Retina (tissue), 1 donor: ENCODE data around the gene TBC1D20.

ENCODE experiments used
- DNase-seq: peaks from one replicate; pipeline ENCODE4 v3.0.0-alpha.2; 2016

The TBC1D20 gene

DNA sequence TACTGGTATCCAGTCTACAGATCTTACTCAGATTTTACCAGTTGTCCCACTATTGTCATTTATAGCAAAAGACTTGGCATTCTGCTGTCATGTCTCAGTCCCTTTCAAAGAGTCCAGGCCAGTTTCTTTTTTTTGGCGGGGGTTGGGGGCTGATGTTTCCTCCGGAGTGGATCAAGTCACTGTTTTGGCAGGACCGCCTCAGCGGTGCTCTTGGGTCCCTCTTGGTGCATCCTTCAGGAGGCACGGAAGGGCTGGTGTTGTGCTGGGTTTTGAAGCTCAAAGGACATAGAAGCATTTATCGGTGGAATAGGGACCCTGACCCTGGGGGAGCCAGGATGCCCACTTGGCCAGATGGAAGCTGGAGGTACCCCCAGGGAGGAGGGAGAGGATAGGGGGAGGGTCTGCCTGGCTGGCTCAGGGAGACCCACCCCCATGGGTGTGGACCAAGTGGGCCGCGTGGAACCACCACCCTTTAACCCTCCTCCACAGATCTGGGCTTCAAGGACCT is 43.4 kb downstream of the TBC1D20 start:
- no peak for DNase-seq

GRCh38 chr20:417801-418342 is 44.5 kb downstream of the TBC1D20 start:
- no peak for DNase-seq

- DNase-seq = no peak
These were observed 45.2 kb downstream of the TBC1D20 start for GRCh38 chr20:416950-417800.

DNA sequence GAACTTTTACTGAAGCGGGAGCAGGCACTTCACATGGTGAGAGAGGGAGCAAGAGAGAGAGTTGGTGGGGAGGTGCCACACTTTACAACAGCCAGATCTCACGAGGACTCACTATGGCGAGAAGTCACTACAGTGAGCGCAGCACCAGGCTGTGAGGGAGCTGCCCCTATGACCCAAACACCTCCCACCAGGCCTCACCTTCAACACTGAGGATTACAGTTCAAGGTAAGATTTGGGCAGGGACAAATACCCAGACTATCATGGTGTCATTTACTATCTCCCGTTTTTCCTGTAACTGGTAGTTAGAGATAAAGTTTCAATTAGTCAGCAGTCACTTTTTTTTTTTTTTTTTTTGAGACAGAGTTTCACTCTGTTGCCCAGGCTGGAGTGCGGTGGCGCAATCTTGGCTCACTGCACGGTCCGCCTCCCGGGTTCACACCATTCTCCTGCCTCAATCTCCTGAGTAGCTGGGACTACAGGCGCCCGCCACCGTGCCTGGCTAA is 46.5 kb downstream of the TBC1D20 start:
- DNase-seq = no peak

DNA sequence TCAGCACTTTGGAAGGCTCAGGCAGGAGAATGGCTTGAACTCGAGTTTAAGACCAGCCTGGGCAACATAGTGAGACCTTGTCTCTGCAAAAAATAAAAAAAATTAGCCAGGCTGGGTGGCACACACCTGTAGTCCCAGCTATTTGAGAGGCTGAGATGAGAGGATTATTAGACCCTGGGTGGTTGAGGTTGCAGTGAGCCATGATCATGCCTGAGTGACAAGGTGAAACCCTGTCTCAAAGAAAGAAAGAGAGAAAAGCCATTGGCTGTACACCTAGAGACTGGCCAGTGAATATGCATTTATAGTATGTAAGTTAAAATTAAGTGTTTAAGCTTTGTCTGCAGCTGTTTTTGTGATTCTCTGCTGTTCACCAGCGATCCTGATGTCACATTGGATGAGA is 48.2 kb downstream of the TBC1D20 start:
- DNase-seq = no peak

DNA sequence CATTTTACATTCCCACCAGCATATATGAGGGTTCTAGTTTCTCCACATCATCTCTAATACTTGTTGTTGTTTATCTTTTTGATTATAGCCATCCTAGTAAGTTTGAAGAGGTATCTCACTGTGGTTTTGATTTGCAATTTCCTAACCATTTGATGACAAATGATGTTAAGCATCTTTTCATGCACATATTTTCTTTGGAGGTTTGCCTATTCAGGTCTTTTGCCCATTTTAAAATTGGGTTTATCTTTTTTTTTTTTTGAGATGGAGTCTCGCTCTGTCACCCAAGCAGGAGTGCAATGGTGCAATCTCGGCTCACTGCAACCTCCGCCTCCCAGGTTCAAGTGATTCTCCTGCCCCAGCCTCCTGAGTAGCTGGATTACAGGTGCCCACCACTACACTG is 50.3 kb downstream of the TBC1D20 start:
- DNase-seq = no peak

GRCh38 chr20:409697-410559 is 52.4 kb downstream of the TBC1D20 start:
- no peak for DNase-seq

DNA sequence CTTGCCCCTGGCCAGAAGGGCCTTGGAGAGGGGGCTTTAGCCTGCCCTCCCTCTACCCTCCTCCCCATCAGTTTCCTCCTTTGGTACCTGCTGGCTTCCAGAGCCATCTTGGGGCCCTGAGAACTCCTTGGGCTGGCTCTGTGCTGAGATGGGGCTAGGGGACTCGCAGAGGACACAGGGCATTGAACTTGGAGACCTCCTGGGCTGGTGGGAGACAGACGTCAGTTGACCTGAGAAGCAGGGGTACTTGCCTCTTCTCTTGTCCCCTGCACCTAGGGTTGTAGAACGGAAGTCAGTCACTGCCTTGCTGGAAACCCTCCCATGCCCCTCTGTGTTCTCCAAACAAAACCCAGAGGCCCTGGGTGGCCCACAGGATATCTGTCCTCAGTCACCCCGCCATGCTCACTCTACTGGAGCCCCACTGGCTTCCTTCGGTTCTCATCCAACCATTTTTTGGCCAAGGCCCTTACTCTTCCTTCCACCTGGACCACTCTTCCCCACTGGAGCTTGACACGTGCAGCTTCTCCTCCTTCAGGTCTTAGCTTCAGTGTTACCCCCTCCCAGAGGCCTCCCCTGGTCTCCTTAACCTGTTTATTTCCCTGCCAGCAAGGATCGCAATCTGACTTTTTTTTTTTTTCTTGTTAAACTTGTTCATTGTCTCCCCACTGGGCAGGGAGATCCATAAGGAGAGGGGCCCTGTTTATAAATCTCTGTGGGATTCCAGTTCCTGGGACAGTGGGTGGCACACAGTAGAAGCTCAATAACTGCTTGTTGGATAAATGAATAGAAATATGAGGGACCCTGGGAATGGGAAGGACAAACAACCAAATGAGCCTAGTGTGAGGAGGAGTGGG is 53.3 kb downstream of the TBC1D20 start:
- no peak for DNase-seq

GRCh38 chr20:407953-408842 is 54.1 kb downstream of the TBC1D20 start, which contains the start of gene RBCK1:
TSS of gene RBCK1 (plus strand) at chr20:408299. CDS start at chr20:408758, 459 bp downstream.
- DNase-seq = peak; percentile 95

DNA sequence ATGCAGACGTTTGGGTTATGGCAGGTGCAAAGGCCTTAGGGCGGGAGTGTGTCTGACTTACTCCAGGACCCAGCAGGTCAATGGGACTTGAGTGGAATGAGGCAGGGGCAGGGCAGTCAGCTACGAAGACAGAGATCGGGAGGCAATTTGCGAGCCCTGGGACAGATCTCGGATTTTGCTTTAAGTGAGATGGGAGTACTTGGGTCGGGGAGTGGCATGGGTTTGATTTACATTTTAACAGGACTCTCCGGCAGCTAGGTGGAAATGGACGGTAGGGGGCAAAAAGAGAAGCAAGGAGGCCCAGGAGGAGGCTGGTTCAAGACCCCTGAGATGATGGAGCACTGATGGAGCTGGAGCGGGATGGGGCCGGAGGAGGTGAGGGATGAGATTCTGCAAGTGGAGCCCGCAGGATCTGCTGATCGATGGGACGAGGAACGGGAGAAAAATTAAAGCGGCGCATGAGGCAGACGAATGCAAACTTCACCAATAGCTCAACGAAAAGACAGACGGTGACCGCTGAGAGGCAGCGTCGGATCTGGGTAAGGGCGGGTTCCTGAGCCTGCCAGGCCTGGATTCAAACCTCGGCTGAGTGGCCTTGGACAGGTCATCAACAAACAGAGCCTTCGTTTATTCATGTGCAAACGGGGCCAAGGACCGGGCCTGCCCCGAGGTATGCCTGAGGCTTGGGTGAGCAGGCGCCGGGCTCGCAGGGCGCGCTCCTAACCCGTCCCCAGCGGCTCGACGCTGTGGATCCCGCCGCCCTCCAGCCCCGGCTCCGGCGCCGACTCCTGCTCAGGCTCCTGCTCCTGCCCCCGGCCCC is 55.0 kb downstream of the TBC1D20 start:
- DNase-seq = peak; percentile 94

- no peak for DNase-seq
These were observed 55.9 kb downstream of the TBC1D20 start for GRCh38 chr20:406200-407132.

DNA sequence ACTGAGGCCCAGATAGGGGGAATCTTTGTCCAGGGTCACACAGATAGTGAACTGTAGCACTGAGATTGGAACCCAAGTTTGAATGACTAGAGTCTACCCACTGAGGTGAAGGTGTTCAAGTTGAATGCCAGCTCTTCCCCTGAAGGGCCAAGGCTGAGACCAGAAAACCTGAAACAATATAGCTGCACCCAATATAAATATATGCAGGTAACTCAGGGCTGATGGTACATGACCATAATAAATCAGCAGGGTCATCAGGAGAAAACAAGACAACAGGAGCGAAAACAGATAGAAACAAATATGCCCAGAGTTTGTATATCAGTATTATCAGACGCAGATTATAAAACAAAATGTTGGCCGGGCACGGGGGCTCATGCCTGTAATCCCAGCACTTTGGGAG is 58.2 kb downstream of the TBC1D20 start:
- DNase-seq = no peak

DNA sequence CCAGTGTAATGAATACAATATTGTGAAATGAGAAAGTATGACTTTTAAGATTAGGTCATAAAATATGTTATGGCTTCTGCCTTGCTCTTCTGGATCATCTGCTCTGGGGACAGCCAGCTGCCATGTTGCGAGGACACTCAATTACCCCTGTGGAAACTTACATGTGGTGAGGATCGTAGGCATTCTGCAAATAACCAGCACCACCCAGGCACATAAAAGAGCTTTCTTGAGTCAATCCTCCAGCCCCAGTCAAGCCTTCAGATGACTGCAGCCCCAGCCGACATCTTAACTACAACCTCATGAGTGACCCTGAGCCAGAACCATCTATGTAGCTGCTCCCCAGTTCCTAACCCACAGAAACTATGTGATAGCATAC is 58.8 kb downstream of the TBC1D20 start:
- DNase-seq = no peak

DNA sequence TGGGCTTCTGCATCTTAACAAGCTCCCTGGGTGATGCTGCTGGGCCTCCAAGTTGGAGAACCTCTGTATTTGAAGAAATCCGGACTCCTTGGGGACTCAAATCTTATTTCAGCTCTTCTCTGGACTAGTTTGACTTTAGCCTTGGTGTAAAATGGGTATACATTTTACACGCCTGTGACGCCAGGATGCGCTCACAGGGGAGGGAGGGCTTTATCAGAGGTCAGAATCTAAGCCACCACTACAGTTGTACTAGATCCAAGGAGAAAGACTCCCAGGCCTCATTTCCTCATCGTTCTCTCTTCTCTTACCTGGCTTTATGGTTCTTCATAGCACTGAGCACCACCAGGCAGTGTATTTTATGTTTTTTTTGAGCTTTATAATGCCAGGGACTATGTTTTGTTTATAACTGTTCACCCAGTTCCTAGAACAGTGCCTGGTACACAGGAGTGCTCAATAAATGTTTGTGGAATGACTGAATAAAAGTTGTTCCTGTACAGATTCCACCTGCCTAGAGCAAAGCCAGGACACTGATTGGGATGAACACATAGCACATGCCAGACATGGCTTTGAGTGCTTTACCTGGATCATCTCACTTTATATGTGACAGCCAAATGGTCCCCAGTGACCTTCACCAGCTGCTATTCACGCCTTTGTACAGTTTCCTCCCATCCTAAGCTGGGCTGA is 59.3 kb downstream of the TBC1D20 start:
- DNase-seq = no peak

DNA sequence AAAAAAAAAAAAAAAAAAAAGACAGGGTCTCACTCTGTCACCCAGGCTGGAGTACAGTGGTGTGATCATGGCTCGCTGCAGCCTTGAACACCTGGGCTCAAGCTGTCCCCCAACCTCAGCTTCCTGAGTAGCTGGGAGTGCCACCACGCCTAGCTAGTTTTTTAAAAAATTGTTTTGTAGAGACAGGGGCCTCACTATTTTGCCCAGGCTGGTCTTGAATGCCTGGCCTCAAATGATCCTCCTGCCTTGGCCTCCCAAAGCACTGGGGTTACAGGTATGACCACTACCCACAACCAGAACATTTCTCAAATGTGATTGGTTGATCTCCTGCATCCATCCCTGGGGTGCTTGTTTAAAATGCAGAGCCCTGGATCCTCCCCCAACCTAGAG is 59.8 kb downstream of the TBC1D20 start:
- no peak for DNase-seq

- DNase-seq = no peak
These were observed 60.4 kb downstream of the TBC1D20 start for GRCh38 chr20:401682-402495.

DNA sequence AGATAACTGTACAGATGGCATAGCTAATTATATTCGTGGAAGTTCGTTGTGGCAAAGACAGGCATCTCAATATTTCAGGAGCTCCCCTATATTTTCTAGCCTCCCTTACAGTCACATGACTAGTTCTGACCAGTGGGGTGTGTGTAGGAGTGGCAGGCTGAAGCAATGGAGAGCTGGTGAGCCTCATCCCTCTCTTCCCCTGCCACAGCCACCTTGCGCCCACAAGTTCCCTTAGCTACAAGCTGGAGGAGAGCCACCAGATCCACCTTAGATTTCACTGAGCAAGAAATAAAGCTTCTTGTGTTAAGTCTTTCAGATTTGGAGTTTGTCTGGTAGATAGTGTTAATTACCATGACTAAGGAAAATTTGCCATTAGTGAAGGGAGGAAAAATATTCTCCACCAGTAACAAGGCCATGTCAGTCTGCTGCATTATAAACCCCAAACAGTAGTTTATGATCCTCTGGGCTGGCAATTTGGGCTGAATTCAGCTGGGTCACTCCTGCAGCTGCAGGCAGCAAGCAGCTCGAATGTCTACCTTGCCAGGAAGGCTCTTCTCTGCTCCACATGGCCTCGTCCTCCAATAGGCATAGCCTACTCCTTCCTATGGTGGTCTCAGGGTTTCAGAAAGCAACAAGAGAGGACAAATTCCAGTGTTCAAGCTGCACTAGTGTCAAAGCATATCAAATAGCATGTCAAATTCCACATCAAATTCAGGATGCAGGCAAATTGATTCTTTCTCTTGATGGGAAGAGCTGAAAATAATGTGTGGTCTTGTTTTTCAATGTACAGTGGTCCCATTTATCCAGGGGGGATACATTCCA is 61.7 kb downstream of the TBC1D20 start:
- DNase-seq = no peak
